Measurements from ENCODE around the gene CLDN8. TPM values are rescaled to one million over a fixed set of nuclear protein-coding genes. Genes with fewer than 3 reads are reported as not detected.

Gene CLDN8
- total RNA-seq, 1 experiment from 2014 or later = not detected

- BruUV-seq (replicated peaks) = no TSS peak
- H3K4me1 Mint-ChIP-seq (ENCODE audit: insufficient read depth, unreplicated experiment) = no peaks in the 10 kb centered on the region
- no peaks in the 10 kb centered on the region for H3K27me3 Mint-ChIP-seq (ENCODE audit: insufficient read depth, unreplicated experiment)
- TF ChIP-seq CTCF (IDR thresholded peaks at IDR 0.05; ENCODE audit: unreplicated experiment) = no peak
- no peaks in the 10 kb centered on the region for H3K36me3 Mint-ChIP-seq (ENCODE audit: insufficient read depth, unreplicated experiment)
- no peak overlapping the region for H3K27ac Mint-ChIP-seq (ENCODE audit: low read depth, unreplicated experiment)
- DNase-seq (ENCODE audit: unreplicated experiment) = no peak
- intact Hi-C loops (cut with micrococcal nuclease) = no loop called here
- no peak overlapping the region for H3K4me3 Mint-ChIP-seq (ENCODE audit: unreplicated experiment)
- H3K9me3 Mint-ChIP-seq (ENCODE audit: unreplicated experiment) = no peaks in the 10 kb centered on the region
- POLR2A ChIA-PET = no interaction called here
- CTCF ChIA-PET = interaction anchor here (0.6 to 3.3 kb wide), 3 partner anchors 14 to 49 kb away, joined by 3 to 14 read pairs (median 3); no protein-coding TSS in a partner anchor
Measured at GRCh38 chr21:30243691-30244090, 27.8 kb upstream of the CLDN8 start.

- BruUV-seq (replicated peaks) = no TSS peak
- Mint-ChIP-seq H3K27me3 (ENCODE audit: insufficient read depth, unreplicated experiment) (no peaks in the 10 kb centered on the region), H3K4me1 (ENCODE audit: insufficient read depth, unreplicated experiment) (no peaks in the 10 kb centered on the region), H3K4me3 (ENCODE audit: unreplicated experiment) (no peak overlapping the region), H3K9me3 (ENCODE audit: unreplicated experiment) (no peaks in the 10 kb centered on the region), H3K27ac (ENCODE audit: low read depth, unreplicated experiment) (no peak overlapping the region), H3K36me3 (ENCODE audit: insufficient read depth, unreplicated experiment) (no peaks in the 10 kb centered on the region)
- CTCF ChIA-PET = interaction anchor here (0.6 to 1.3 kb wide), 4 partner anchors 30 to 1373 kb away, joined by 3 to 4 read pairs (median 3); no protein-coding TSS in a partner anchor
- POLR2A ChIA-PET = interaction anchor here (0.8 kb wide), 1 partner anchor 13 kb away, joined by 3 read pairs; no protein-coding TSS in a partner anchor
- no peak for TF ChIP-seq CTCF (IDR thresholded peaks at IDR 0.05; ENCODE audit: unreplicated experiment)
- intact Hi-C loops (cut with micrococcal nuclease) = no loop called here
- no peak for DNase-seq (ENCODE audit: unreplicated experiment)
Measured at GRCh38 chr21:30240661-30241060, 24.8 kb upstream of the CLDN8 start.

DNA sequence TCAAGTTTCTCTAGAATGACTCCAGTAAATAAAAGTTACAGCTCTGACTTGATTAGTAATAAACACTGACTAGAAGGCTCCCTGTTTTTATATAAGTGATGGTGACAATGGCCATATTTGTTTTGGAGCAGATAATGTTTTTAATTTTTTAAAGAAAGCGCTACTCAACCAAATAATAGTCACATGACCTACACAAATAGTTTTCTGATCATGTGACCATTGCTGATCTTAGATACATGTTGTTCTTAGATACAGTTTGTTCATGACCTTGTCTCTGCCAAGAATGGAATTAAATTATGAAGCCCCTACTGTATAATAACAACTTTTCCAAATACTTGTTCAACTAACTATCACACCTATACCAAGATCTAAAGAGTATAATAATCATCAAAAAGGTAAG is 22.3 kb upstream of the CLDN8 start:
- no peaks in the 10 kb centered on the region for H3K9me3 Mint-ChIP-seq (ENCODE audit: unreplicated experiment)
- H3K36me3 Mint-ChIP-seq (ENCODE audit: insufficient read depth, unreplicated experiment) = no peaks in the 10 kb centered on the region
- no peaks in the 10 kb centered on the region for H3K27me3 Mint-ChIP-seq (ENCODE audit: insufficient read depth, unreplicated experiment)
- ChIA-PET CTCF (interaction anchor here (1.1 kb wide), 1 partner anchor 195 kb away, joined by 4 read pairs; no protein-coding TSS in a partner anchor), POLR2A (no interaction called here)
- DNase-seq (ENCODE audit: unreplicated experiment) = no peak
- H3K27ac Mint-ChIP-seq (ENCODE audit: low read depth, unreplicated experiment) = no peak overlapping the region
- no TSS peak for BruUV-seq (replicated peaks)
- H3K4me3 Mint-ChIP-seq (ENCODE audit: unreplicated experiment) = no peak overlapping the region
- intact Hi-C loops (cut with micrococcal nuclease) = no loop called here
- no peak for TF ChIP-seq CTCF (IDR thresholded peaks at IDR 0.05; ENCODE audit: unreplicated experiment)
- peaks cover 6% of the 10 kb centered on the region for H3K4me1 Mint-ChIP-seq (ENCODE audit: insufficient read depth, unreplicated experiment)

DNA sequence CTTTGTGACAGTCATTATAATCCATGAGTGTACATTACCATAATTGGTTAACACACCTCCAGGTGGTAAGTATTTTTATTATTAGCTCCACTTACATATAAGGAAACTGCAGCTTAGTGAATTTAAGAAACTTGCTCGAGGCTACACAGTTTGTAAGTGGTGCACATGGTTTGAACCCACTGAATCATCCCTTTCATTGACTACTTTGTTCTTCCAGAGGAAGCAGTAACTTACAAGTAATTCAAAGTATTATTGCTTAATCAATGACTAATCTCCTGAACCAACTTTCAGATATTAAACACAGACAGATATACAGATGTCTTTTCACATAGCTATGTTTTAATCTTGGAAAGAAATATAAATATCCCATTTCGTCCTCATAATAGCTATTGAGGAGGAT is 18.7 kb upstream of the CLDN8 start:
- CTCF ChIA-PET = interaction anchor here (1.0 to 1.6 kb wide), 2 partner anchors 39 to 162 kb away, joined by 4 to 5 read pairs; no protein-coding TSS in a partner anchor
- H3K9me3 Mint-ChIP-seq (ENCODE audit: unreplicated experiment) = no peaks in the 10 kb centered on the region

More for the DNA sequence above, 18.7 kb upstream of the CLDN8 start:
- TF ChIP-seq CTCF (IDR thresholded peaks at IDR 0.05; ENCODE audit: unreplicated experiment) = no peak
- POLR2A ChIA-PET = interaction anchor here (1.2 kb wide), 1 partner anchor 18 kb away, joined by 4 read pairs; no protein-coding TSS in a partner anchor
- peaks cover 6% of the 10 kb centered on the region for H3K4me1 Mint-ChIP-seq (ENCODE audit: insufficient read depth, unreplicated experiment)
- BruUV-seq (replicated peaks) = no TSS peak
- no peaks in the 10 kb centered on the region for H3K27me3 Mint-ChIP-seq (ENCODE audit: insufficient read depth, unreplicated experiment)
- intact Hi-C loops (cut with micrococcal nuclease) = no loop called here
- H3K36me3 Mint-ChIP-seq (ENCODE audit: insufficient read depth, unreplicated experiment) = no peaks in the 10 kb centered on the region
- DNase-seq (ENCODE audit: unreplicated experiment) = peak; percentile 88
- H3K27ac Mint-ChIP-seq (ENCODE audit: low read depth, unreplicated experiment) = no peak overlapping the region
- H3K4me3 Mint-ChIP-seq (ENCODE audit: unreplicated experiment) = no peak overlapping the region

All from MCF 10A (cell line).